ENCODE results near the gene LYZL6. TPM values are rescaled to one million over a fixed set of nuclear protein-coding genes. Genes with fewer than 3 reads are reported as not detected.

LYZL6 gene
- total RNA-seq, 1 experiment from 2014 or later, result not detected

DNA sequence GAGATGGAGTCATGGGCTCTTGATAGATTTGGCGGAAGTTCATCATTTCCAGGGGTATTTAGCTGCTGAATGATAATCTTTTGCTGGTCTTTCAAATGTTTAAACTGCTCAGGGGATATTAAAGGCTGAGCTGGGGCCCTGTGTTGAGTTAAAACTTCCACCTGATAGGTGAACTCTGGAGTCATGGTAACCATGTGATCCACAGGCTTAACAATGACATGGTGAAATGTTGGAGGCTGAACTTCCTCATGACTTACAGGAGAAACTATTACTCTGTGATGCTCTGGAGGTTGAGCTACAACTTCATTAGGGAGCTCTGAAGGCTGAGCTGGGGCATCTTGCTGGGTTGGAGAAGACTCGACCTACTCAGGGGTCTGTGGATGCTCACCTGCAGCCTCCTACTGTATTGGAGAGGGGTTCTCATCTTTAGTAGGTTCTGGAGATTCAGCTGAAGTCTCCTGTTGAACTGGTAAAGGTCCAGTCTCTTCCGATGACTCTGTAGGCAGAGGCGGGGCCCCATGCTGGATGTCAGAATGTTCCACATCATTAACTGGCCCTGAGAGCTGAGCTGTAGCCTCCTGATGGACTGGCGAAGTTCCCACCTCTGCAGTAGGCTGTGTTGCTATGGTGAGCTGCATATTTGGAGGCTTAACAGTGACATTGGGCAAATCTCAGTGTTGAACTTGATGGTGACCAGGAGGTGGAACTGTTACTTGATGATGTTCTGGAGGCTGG is 37.2 kb downstream of the LYZL6 start:
- Histone ChIP-seq H3K9me3 (ENCODE audit: control insufficient read depth in 1 of 2, insufficient read depth in 1 of 2, low read depth in 1 of 2, low read length in 2 of 2) (no peaks in the 10 kb centered on the region), H3K4me3 (replicated peaks in 1 of 2; ENCODE audit: low read depth in 1 of 2, low read length in 2 of 2) (no peak overlapping the region), H3K4me2 (ENCODE audit: low read length) (no peak overlapping the region), H3K79me2 (ENCODE audit: insufficient read depth, low read length) (no peaks in the 10 kb centered on the region), H3K27ac (ENCODE audit: low read depth, low read length) (no peak overlapping the region), H3K4me1 (ENCODE audit: control insufficient read depth in 1 of 2, insufficient read depth in 2 of 2, low read length in 2 of 2) (no peaks in the 10 kb centered on the region), H3K9me2 (ENCODE audit: insufficient read depth) (no peaks in the 10 kb centered on the region), H2AFZ (ENCODE audit: low read depth, low read length, poor library complexity, severe bottlenecking) (no peak overlapping the region), H3K9ac (ENCODE audit: low read length) (no peak overlapping the region), H4K20me1 (ENCODE audit: insufficient read depth) (no peaks in the 10 kb centered on the region), H3K27me3 (ENCODE audit: insufficient read depth, low read length) (no peaks in the 10 kb centered on the region), H3K36me3 (ENCODE audit: control insufficient read depth in 1 of 2, insufficient read depth in 2 of 2, low read length in 2 of 2) (no peaks in the 10 kb centered on the region)
- TF ChIP-seq MAX (IDR thresholded peaks at IDR 0.05) (no peak), CEBPB (IDR thresholded peaks at IDR 0.05; ENCODE audit: low read depth) (no peak), EGR1 (IDR thresholded peaks at IDR 0.05; ENCODE audit: low read depth) (no peak), ZNF274 (IDR thresholded peaks at IDR 0.05; ENCODE audit: low read depth, low read length) (no peak)
- no peak for DNase-seq (ENCODE audit: low read depth, low spot score)
- BruUV-seq (replicated peaks), result no TSS peak
- intact Hi-C loops (cut with micrococcal nuclease), result no loop called here
- ChIA-PET RAD21 (ENCODE audit: low non-redundant PET in 1 of 2, low total read pairs in 2 of 2, uncharacterized antibody in 2 of 2, unreplicated experiment in 2 of 2) (no interaction called here), CTCF (no interaction called here), POLR2A (no interaction called here)
- ATAC-seq, result no peak

- Histone ChIP-seq H3K36me3 (ENCODE audit: control insufficient read depth in 1 of 2, insufficient read depth in 2 of 2, low read length in 2 of 2) (no peaks in the 10 kb centered on the region), H3K4me3 (replicated peaks in 1 of 2; ENCODE audit: low read depth in 1 of 2, low read length in 2 of 2) (no peak overlapping the region), H3K27me3 (ENCODE audit: insufficient read depth, low read length) (no peaks in the 10 kb centered on the region), H3K9me2 (ENCODE audit: insufficient read depth) (no peaks in the 10 kb centered on the region), H3K27ac (ENCODE audit: low read depth, low read length) (no peak overlapping the region), H2AFZ (ENCODE audit: low read depth, low read length, poor library complexity, severe bottlenecking) (no peak overlapping the region), H3K9ac (ENCODE audit: low read length) (no peak overlapping the region), H3K4me1 (ENCODE audit: control insufficient read depth in 1 of 2, insufficient read depth in 2 of 2, low read length in 2 of 2) (no peaks in the 10 kb centered on the region), H3K4me2 (ENCODE audit: low read length) (no peak overlapping the region), H4K20me1 (ENCODE audit: insufficient read depth) (no peaks in the 10 kb centered on the region), H3K79me2 (ENCODE audit: insufficient read depth, low read length) (no peaks in the 10 kb centered on the region), H3K9me3 (ENCODE audit: control insufficient read depth in 1 of 2, insufficient read depth in 1 of 2, low read depth in 1 of 2, low read length in 2 of 2) (no peaks in the 10 kb centered on the region)
- BruUV-seq (replicated peaks), result no TSS peak
- RAD21 ChIA-PET (ENCODE audit: low non-redundant PET in 1 of 2, low total read pairs in 2 of 2, uncharacterized antibody in 2 of 2, unreplicated experiment in 2 of 2), result no interaction called here
- no peak for ATAC-seq
- CTCF ChIA-PET, result no interaction called here
- DNase-seq (ENCODE audit: low read depth, low spot score), result no peak
- TF ChIP-seq TCF7L2 (IDR thresholded peaks at IDR 0.05; ENCODE audit: borderline replicate concordance, extremely low read depth, insufficient read depth, insufficient read length) (no peak), JUND (IDR thresholded peaks at IDR 0.05) (no peak), CTCF (IDR thresholded peaks at IDR 0.05 in 2 of 3, conservative IDR thresholded peaks at IDR 0.05 in 1 of 3; ENCODE audit: borderline replicate concordance in 1 of 3, insufficient read depth in 1 of 3, low read depth in 2 of 3, low read length in 2 of 3) (no peak), ELF1 (IDR thresholded peaks at IDR 0.05; ENCODE audit: borderline replicate concordance, low read depth) (no peak), RAD21 (IDR thresholded peaks at IDR 0.05; ENCODE audit: low read depth) (no peak), ZNF274 (IDR thresholded peaks at IDR 0.05; ENCODE audit: low read depth, low read length) (no peak), CEBPB (IDR thresholded peaks at IDR 0.05; ENCODE audit: low read depth) (no peak), SP1 (IDR thresholded peaks at IDR 0.05; ENCODE audit: low read depth) (no peak), CBX3 (IDR thresholded peaks at IDR 0.05; ENCODE audit: low read depth) (no peak), EZH2phosphoT487 (IDR thresholded peaks at IDR 0.05; ENCODE audit: borderline replicate concordance) (no peak)
- TF ChIP-seq, protein P1, sequence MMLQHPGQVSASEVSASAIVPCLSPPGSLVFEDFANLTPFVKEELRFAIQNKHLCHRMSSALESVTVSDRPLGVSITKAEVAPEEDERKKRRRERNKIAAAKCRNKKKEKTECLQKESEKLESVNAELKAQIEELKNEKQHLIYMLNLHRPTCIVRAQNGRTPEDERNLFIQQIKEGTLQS (IDR thresholded peaks at IDR 0.05), result no peak
- TF ChIP-seq, protein P2, sequence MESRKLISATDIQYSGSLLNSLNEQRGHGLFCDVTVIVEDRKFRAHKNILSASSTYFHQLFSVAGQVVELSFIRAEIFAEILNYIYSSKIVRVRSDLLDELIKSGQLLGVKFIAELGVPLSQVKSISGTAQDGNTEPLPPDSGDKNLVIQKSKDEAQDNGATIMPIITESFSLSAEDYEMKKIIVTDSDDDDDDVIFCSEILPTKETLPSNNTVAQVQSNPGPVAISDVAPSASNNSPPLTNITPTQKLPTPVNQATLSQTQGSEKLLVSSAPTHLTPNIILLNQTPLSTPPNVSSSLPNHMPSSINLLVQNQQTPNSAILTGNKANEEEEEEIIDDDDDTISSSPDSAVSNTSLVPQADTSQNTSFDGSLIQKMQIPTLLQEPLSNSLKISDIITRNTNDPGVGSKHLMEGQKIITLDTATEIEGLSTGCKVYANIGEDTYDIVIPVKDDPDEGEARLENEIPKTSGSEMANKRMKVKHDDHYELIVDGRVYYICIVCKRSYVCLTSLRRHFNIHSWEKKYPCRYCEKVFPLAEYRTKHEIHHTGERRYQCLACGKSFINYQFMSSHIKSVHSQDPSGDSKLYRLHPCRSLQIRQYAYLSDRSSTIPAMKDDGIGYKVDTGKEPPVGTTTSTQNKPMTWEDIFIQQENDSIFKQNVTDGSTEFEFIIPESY (IDR thresholded peaks at IDR 0.05; ENCODE audit: extremely low read depth, insufficient replicate concordance, low read length), result no peak
- POLR2A ChIA-PET, result no interaction called here
- intact Hi-C loops (cut with micrococcal nuclease), result no loop called here
Observed at GRCh38 chr17:35903451-35903850, 40.1 kb downstream of the LYZL6 start.
